ENCODE results near the gene SEL1L3.

DNA sequence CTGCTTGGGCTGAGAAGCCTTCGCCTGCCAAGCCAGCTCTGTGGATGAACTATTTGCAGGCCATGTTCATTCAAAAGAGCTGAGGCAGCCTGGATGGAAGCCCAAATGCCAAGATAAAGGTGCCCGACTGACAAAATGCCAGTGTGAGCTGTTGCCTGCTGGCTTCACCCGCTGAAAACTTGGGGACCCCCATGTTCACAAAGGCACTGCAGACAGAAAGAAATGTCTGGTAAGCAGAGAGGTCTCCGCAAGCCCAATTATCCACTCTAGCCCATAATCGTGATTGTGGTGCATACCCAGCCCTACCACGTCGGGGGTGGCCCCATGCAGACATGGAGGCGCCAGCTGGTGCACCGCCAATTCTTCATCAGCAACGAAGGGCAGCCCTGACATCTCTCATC, 38.2 kb upstream of the SEL1L3 start:
- TF ChIP-seq MEF2A (IDR thresholded peaks at IDR 0.05; ENCODE audit: borderline replicate concordance, low read depth) (no peak), MXI1 (IDR thresholded peaks at IDR 0.05; ENCODE audit: low read depth, low read length) (no peak), RAD21 (IDR thresholded peaks at IDR 0.05; ENCODE audit: low read length) (no peak), NFIC (IDR thresholded peaks at IDR 0.05; ENCODE audit: borderline replicate concordance) (no peak), TAF1 (IDR thresholded peaks at IDR 0.05; ENCODE audit: borderline replicate concordance, low read depth, low read length) (no peak), NRF1 (IDR thresholded peaks at IDR 0.05; ENCODE audit: low read depth, low read length) (no peak), EP300 (IDR thresholded peaks at IDR 0.05; ENCODE audit: borderline replicate concordance in 1 of 2, low read depth in 1 of 2, low read length in 1 of 2) (no peak), YY1 (IDR thresholded peaks at IDR 0.05; ENCODE audit: low read depth) (no peak)
- TF ChIP-seq, protein P1, sequence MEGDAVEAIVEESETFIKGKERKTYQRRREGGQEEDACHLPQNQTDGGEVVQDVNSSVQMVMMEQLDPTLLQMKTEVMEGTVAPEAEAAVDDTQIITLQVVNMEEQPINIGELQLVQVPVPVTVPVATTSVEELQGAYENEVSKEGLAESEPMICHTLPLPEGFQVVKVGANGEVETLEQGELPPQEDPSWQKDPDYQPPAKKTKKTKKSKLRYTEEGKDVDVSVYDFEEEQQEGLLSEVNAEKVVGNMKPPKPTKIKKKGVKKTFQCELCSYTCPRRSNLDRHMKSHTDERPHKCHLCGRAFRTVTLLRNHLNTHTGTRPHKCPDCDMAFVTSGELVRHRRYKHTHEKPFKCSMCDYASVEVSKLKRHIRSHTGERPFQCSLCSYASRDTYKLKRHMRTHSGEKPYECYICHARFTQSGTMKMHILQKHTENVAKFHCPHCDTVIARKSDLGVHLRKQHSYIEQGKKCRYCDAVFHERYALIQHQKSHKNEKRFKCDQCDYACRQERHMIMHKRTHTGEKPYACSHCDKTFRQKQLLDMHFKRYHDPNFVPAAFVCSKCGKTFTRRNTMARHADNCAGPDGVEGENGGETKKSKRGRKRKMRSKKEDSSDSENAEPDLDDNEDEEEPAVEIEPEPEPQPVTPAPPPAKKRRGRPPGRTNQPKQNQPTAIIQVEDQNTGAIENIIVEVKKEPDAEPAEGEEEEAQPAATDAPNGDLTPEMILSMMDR (IDR thresholded peaks at IDR 0.05), result no peak
- TF ChIP-seq, protein P2, sequence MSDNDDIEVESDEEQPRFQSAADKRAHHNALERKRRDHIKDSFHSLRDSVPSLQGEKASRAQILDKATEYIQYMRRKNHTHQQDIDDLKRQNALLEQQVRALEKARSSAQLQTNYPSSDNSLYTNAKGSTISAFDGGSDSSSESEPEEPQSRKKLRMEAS (IDR thresholded peaks at IDR 0.05; ENCODE audit: low read depth), result no peak
- TF ChIP-seq, protein P3, sequence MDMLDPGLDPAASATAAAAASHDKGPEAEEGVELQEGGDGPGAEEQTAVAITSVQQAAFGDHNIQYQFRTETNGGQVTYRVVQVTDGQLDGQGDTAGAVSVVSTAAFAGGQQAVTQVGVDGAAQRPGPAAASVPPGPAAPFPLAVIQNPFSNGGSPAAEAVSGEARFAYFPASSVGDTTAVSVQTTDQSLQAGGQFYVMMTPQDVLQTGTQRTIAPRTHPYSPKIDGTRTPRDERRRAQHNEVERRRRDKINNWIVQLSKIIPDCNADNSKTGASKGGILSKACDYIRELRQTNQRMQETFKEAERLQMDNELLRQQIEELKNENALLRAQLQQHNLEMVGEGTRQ (IDR thresholded peaks at IDR 0.05; ENCODE audit: borderline replicate concordance, low read depth, low read length), result no peak
